ENCODE results near the gene RAB27B. TPM values are rescaled to one million over a fixed set of nuclear protein-coding genes. Genes with fewer than 3 reads are reported as not detected.

Gene RAB27B
- total and polyA plus RNA-seq, 10 of the 15 experiments (the other 5 are each of a cell fraction or from before 2014, with no cell fraction given), result under 0.01 to 0.03 TPM; not detected in 8

DNA sequence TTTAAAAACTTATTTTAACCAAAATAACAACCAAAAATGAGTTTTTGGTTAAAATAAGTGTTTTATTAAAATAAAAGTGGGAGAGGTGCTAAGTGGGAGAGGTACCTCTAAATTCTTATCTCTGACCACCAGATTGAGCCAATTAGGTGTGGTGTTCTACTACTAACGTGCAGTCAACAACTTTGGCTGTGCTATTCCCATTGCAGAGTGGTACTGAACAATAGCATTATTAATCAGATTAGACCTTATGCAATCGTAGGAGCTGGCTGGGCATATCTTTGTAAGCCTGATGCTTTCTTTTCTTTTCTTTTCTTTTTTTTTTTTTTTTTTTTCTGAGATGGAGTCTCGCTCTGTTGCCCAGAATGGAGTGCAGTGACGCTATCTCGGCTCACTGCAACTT lies 38.9 kb downstream of the RAB27B start:
- in situ Hi-C loops (cut with MboI), result no loop called here
- no peak overlapping the region for H3K27ac ChIP-seq (ENCODE audit: control insufficient read depth, insufficient read depth)
- no peak for DNase-seq (ENCODE audit: low read depth, low spot score)
- no peak overlapping the region for H3K9ac ChIP-seq (ENCODE audit: control insufficient read depth, insufficient read depth, low read length)
- intact Hi-C loops (cut with micrococcal nuclease; ENCODE audit: unreplicated experiment), result no loop called here
- H3K79me2 ChIP-seq (ENCODE audit: control insufficient read depth, insufficient read depth, low read length), result no peaks in the 10 kb centered on the region
- H3K4me3 ChIP-seq, result no peak overlapping the region
- ChIA-PET POLR2A (no interaction called here), SMC1A (ENCODE audit: uncharacterized antibody, unreplicated experiment) (no interaction called here), CTCF (interaction anchor here (0.7 kb wide), 1 partner anchor 1398 kb away, joined by 4 read pairs; no protein-coding TSS in a partner anchor), RAD21 (ENCODE audit: unreplicated experiment) (no interaction called here)
- H3K4me1 ChIP-seq (ENCODE audit: control insufficient read depth, insufficient read depth, low read length), result no peaks in the 10 kb centered on the region
- FAIRE-seq, result no peak
- no peak overlapping the region for H3K4me2 ChIP-seq (ENCODE audit: control insufficient read depth, insufficient read depth)
- no TSS peak for BruUV-seq (replicated peaks)
- TF ChIP-seq SREBF2 (IDR thresholded peaks at IDR 0.05; ENCODE audit: low read length) (no peak), DPF2 (IDR thresholded peaks at IDR 0.05) (no peak), CREM (IDR thresholded peaks at IDR 0.05; ENCODE audit: low read depth) (no peak), MEF2A (IDR thresholded peaks at IDR 0.05; ENCODE audit: insufficient read depth, low read depth, low read length) (no peak), HSF1 (IDR thresholded peaks at IDR 0.05; ENCODE audit: low read depth, low read length) (no peak), MYC (IDR thresholded peaks at IDR 0.05; ENCODE audit: insufficient read depth, insufficient read length, insufficient replicate concordance, low read length, severe bottlenecking) (no peak), SUZ12 (IDR thresholded peaks at IDR 0.05; ENCODE audit: unreplicated experiment) (no peak), MTA2 (IDR thresholded peaks at IDR 0.05; ENCODE audit: low read depth) (no peak), SP1 (IDR thresholded peaks at IDR 0.05; ENCODE audit: low read depth, low read length) (no peak)
- TF ChIP-seq, protein P1, sequence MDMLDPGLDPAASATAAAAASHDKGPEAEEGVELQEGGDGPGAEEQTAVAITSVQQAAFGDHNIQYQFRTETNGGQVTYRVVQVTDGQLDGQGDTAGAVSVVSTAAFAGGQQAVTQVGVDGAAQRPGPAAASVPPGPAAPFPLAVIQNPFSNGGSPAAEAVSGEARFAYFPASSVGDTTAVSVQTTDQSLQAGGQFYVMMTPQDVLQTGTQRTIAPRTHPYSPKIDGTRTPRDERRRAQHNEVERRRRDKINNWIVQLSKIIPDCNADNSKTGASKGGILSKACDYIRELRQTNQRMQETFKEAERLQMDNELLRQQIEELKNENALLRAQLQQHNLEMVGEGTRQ (IDR thresholded peaks at IDR 0.05; ENCODE audit: borderline replicate concordance, low read depth, low read length), result no peak
- TF ChIP-seq, protein P2, sequence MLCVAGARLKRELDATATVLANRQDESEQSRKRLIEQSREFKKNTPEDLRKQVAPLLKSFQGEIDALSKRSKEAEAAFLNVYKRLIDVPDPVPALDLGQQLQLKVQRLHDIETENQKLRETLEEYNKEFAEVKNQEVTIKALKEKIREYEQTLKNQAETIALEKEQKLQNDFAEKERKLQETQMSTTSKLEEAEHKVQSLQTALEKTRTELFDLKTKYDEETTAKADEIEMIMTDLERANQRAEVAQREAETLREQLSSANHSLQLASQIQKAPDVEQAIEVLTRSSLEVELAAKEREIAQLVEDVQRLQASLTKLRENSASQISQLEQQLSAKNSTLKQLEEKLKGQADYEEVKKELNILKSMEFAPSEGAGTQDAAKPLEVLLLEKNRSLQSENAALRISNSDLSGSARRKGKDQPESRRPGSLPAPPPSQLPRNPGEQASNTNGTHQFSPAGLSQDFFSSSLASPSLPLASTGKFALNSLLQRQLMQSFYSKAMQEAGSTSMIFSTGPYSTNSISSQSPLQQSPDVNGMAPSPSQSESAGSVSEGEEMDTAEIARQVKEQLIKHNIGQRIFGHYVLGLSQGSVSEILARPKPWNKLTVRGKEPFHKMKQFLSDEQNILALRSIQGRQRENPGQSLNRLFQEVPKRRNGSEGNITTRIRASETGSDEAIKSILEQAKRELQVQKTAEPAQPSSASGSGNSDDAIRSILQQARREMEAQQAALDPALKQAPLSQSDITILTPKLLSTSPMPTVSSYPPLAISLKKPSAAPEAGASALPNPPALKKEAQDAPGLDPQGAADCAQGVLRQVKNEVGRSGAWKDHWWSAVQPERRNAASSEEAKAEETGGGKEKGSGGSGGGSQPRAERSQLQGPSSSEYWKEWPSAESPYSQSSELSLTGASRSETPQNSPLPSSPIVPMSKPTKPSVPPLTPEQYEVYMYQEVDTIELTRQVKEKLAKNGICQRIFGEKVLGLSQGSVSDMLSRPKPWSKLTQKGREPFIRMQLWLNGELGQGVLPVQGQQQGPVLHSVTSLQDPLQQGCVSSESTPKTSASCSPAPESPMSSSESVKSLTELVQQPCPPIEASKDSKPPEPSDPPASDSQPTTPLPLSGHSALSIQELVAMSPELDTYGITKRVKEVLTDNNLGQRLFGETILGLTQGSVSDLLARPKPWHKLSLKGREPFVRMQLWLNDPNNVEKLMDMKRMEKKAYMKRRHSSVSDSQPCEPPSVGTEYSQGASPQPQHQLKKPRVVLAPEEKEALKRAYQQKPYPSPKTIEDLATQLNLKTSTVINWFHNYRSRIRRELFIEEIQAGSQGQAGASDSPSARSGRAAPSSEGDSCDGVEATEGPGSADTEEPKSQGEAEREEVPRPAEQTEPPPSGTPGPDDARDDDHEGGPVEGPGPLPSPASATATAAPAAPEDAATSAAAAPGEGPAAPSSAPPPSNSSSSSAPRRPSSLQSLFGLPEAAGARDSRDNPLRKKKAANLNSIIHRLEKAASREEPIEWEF (IDR thresholded peaks at IDR 0.05; ENCODE audit: insufficient replicate concordance, low read depth, low read length), result no peak
- no peaks in the 10 kb centered on the region for H3K9me3 ChIP-seq (replicated peaks; ENCODE audit: control insufficient read depth, insufficient read depth, low read length)
- no peaks in the 10 kb centered on the region for H3K36me3 ChIP-seq (ENCODE audit: control insufficient read depth in 2 of 2, insufficient read depth in 2 of 2, low read length in 1 of 2)
- H2AFZ ChIP-seq (ENCODE audit: control insufficient read depth, low read depth, low read length), result no peak overlapping the region
- 40% methylated on average over 4 of the region's 5 CpGs for WGBS (ENCODE audit: insufficient coverage, insufficient replicate concordance, low lambda C conversion rate, missing lambda C conversion rate)
- no peaks in the 10 kb centered on the region for H3K27me3 ChIP-seq (replicated peaks in 1 of 2; ENCODE audit: control insufficient read depth in 2 of 2, insufficient read depth in 2 of 2, low read length in 1 of 2)
- no peaks in the 10 kb centered on the region for H4K20me1 ChIP-seq (ENCODE audit: control insufficient read depth, insufficient read depth)
- ATAC-seq, result no peak
